ENCODE measurements around the gene GPR34. TPM values are rescaled to one million over a fixed set of nuclear protein-coding genes. Genes with fewer than 3 reads are reported as not detected.

GPR34 gene
- total RNA-seq, 2 experiments from 2014 or later, result 0.67 to 1.3 TPM

DNA sequence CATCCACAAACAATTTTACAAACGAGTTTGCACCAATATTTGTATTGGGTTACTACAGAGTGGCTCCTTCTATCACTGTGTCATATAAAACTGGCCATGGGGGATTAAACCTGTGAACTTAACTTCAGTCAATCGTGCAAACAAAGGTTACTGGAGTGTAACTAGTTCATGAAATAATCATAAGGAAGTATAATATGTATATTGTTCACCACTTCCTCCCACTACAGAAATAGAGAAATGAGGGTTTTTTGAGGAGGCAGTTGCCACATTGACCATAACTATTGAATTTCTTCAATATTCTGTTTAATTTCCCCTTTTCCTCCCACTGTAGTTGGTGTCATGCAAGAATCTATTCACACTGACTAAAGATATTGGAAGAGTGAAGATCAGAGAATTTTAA lies 35.1 kb downstream of the GPR34 start, which contains the start of gene GPR82:
GPR82 (plus strand) TSS at position 356 of the 400 bp plus-strand sequence. CDS start 2,846 bp downstream, outside the sequence.
- Mint-ChIP-seq H3K36me3 (peaks cover 14% of the 10 kb centered on the region), H3K4me3 (no peak within 1 kb of the TSS), H3K4me1 (peaks cover 56% of the 10 kb centered on the region), H3K27me3 (no peaks in the 10 kb centered on the region), H3K9me3 (ENCODE audit: low read depth) (no peaks in the 10 kb centered on the region), H3K27ac (peak within 1 kb of the TSS; percentile 49)
- DNase-seq (no peak), ATAC-seq (no peak)
- CTCF ChIA-PET, result no interaction called here

- no peak overlapping the region for H3K27ac Mint-ChIP-seq
- H3K4me1 Mint-ChIP-seq, result peaks cover 30% of the 10 kb centered on the region
- no peak for DNase-seq
- no peak overlapping the region for H3K4me3 Mint-ChIP-seq
- peaks cover 9% of the 10 kb centered on the region for H3K36me3 Mint-ChIP-seq
- no peaks in the 10 kb centered on the region for H3K27me3 Mint-ChIP-seq
- CTCF ChIA-PET, result no interaction called here
- no peaks in the 10 kb centered on the region for H3K9me3 Mint-ChIP-seq (ENCODE audit: low read depth)
- no peak for ATAC-seq
Observed at GRCh38 chrX:41728125-41728524, 39.4 kb downstream of the GPR34 start.

- Mint-ChIP-seq H3K27ac (no peak overlapping the region), H3K36me3 (peaks cover 9% of the 10 kb centered on the region), H3K4me1 (peaks cover 30% of the 10 kb centered on the region), H3K9me3 (ENCODE audit: low read depth) (no peaks in the 10 kb centered on the region), H3K27me3 (no peaks in the 10 kb centered on the region), H3K4me3 (no peak overlapping the region)
- DNase-seq (no peak), ATAC-seq (no peak)
- CTCF ChIA-PET, result interaction anchor here (1.8 kb wide), 1 partner anchor 29 kb away, joined by 4 read pairs; no protein-coding TSS in a partner anchor
Observed at GRCh38 chrX:41730081-41730480, 41.3 kb downstream of the GPR34 start.

DNA sequence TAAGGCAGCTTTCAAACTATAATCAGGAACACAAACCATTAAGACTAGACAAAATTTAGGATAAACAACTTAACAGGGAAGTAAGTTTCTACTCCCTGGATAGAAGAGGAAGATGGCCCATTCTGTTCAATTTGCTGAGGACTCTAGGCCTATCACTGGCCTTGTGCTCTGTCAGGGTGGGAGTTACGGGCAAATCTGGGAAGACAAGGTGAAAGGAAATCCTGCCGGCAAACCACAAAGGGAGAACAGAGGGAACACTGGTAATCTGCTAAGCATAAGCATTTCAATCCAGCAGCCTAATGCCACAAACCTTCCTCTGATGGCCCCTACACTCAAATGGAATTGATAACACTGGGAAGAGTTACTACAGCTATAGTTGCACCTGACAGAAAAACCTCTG lies 43.5 kb downstream of the GPR34 start:
- Mint-ChIP-seq H3K27ac (no peak overlapping the region), H3K27me3 (no peaks in the 10 kb centered on the region), H3K9me3 (ENCODE audit: low read depth) (no peaks in the 10 kb centered on the region), H3K4me3 (no peak overlapping the region), H3K4me1 (peaks cover 43% of the 10 kb centered on the region), H3K36me3 (peaks cover 9% of the 10 kb centered on the region)
- CTCF ChIA-PET, result interaction anchor here (0.7 kb wide), 1 partner anchor 1237 kb away, joined by 4 read pairs; no protein-coding TSS in a partner anchor
- DNase-seq (no peak), ATAC-seq (no peak)

DNA sequence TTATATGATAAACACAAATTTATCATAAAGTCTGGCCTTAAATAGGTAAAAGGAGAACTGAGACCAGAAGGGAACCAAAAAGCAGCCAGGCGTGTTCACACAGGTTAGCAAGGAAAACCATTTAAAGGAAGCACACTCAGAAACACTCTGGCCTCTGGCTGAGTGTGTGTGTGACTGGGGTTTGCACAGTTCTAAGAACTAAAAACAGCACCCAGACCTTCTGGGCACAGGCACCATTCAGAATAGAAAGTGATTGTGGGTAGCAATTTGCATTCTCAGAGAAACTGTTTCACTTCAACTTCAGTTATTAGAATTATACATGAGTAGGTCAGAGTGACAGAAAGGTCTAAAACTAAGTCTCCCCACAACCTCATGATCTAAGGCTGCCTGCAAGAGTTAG lies 45.2 kb downstream of the GPR34 start:
- H3K27me3 Mint-ChIP-seq, result no peaks in the 10 kb centered on the region
- no peaks in the 10 kb centered on the region for H3K9me3 Mint-ChIP-seq (ENCODE audit: low read depth)
- H3K4me1 Mint-ChIP-seq, result peaks cover 43% of the 10 kb centered on the region
- peak overlapping the region; percentile 10 for H3K4me3 Mint-ChIP-seq
- CTCF ChIA-PET, result no interaction called here
- peak overlapping the region; percentile 86 for H3K27ac Mint-ChIP-seq
- H3K36me3 Mint-ChIP-seq, result peaks cover 8% of the 10 kb centered on the region
- peak; percentile 77 for ATAC-seq
- DNase-seq, result peak; percentile 55

DNA sequence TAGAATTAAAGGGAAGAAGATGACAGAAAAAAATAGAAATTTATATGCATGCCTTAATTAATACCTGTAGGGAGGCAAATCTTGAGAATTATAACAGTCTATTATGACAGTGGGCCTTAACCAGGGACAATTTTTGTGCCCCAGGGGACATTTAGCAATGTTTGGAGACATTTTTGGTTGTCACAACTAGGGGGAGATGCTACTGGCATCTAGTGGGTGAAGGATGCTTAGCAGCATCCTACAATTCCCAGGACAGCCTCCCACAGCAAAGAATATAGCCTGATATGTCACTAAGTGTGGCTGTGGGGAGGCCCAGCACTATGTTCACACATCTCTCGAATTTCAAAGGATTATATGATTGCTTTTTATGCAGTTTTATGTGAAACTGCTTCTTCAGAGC lies 45.8 kb downstream of the GPR34 start:
- H3K4me1 Mint-ChIP-seq, result peaks cover 43% of the 10 kb centered on the region
- H3K4me3 Mint-ChIP-seq, result no peak overlapping the region
- peak overlapping the region; percentile 86 for H3K27ac Mint-ChIP-seq
- H3K36me3 Mint-ChIP-seq, result peaks cover 8% of the 10 kb centered on the region
- no peak for DNase-seq
- CTCF ChIA-PET, result no interaction called here
- no peaks in the 10 kb centered on the region for H3K27me3 Mint-ChIP-seq
- peak; percentile 34 for ATAC-seq
- no peaks in the 10 kb centered on the region for H3K9me3 Mint-ChIP-seq (ENCODE audit: low read depth)

DNA sequence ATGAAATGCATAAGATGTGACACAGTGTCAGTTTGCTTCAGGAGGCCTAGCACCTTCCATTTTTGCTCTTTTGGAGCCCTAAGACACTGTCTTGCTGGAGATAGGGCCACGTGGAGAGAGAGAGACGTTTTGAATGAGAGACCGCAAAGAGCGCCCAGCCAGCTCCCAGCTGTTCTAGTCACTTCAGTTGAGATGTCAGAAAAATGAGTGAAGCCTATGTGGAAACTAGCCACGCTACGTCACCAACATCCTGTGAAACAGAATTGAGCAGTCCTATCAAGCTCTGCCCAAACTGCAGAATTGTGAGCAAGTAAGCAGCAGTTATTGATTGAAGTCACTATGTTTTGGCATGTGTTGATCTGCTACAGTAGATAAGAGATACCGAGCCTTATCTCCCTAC lies 48.3 kb downstream of the GPR34 start:
- peak; percentile 83 for ATAC-seq
- Mint-ChIP-seq H3K4me3 (no peak overlapping the region), H3K9me3 (ENCODE audit: low read depth) (no peaks in the 10 kb centered on the region)

DNA sequence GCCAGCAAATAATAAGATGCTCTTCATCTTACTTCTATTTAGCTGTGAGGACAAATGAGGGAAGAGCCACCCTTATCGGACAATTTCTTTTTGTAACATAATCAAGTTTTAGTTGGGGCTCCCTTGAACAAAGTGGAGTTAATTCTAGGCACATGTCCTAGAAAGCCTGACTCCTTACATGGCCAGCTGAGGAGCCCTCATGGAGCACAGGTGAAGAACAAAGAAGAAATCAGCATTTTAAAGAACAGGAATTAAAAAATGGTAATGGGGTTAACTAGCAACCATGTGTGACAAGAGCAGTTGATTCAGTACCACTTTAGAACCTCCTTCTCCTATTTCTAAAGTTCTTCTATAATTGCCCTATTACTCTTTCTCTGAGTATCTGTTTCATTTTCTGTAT lies 51.1 kb downstream of the GPR34 start:
- CTCF ChIA-PET, result interaction anchor here (1.2 kb wide), 1 partner anchor 20 kb away, joined by 4 read pairs; no protein-coding TSS in a partner anchor
- no peak for ATAC-seq

More for the DNA sequence above, 48.3 kb downstream of the GPR34 start:
- Mint-ChIP-seq H3K27ac (peak overlapping the region; percentile 66), H3K27me3 (no peaks in the 10 kb centered on the region), H3K36me3 (peaks cover 4% of the 10 kb centered on the region), H3K4me1 (peaks cover 41% of the 10 kb centered on the region)
- CTCF ChIA-PET, result interaction anchor here (1.2 kb wide), 1 partner anchor 29 kb away, joined by 3 read pairs; no protein-coding TSS in a partner anchor
- peak; percentile 77 for DNase-seq

More for the DNA sequence above, 51.1 kb downstream of the GPR34 start:
- Mint-ChIP-seq H3K27me3 (no peaks in the 10 kb centered on the region), H3K27ac (no peak overlapping the region), H3K4me3 (no peak overlapping the region), H3K36me3 (peaks cover 3% of the 10 kb centered on the region), H3K9me3 (ENCODE audit: low read depth) (no peaks in the 10 kb centered on the region), H3K4me1 (peaks cover 38% of the 10 kb centered on the region)
- no peak for DNase-seq

Other genes starting within 250 kb of the GPR34 start
- not detected for gene NYX, start 241.6 kb upstream of the GPR34 start, total RNA-seq
- under 1 TPM; 0.21 to 0.47 TPM for gene GPR82, start 35.2 kb downstream of the GPR34 start, total RNA-seq
- gene CASK, start 234.6 kb downstream of the GPR34 start, total RNA-seq, result 10 to 100 TPM; 30.2 to 40.0 TPM

All from activated CD8-positive, alpha-beta memory T cell treated with anti-CD3 and anti-CD28 coated beads, Interleukin-2, amount 10 ng/mL, durations not matched to agents 7 days and 5 days (primary cell).